Activated naive CD8-positive, alpha-beta T cell treated with anti-CD3 and anti-CD28 coated beads, Interleukin-2, amount 50 U/mL, for 16 hours (primary cell): Measurements from ENCODE around the gene PACRG.

Source experiments
- DNase-seq: peaks from one replicate; pipeline ENCODE4 v3.0.0-alpha.2; 2020; ENCODE audit warnings: low read depth, low spot score

PACRG gene

DNA sequence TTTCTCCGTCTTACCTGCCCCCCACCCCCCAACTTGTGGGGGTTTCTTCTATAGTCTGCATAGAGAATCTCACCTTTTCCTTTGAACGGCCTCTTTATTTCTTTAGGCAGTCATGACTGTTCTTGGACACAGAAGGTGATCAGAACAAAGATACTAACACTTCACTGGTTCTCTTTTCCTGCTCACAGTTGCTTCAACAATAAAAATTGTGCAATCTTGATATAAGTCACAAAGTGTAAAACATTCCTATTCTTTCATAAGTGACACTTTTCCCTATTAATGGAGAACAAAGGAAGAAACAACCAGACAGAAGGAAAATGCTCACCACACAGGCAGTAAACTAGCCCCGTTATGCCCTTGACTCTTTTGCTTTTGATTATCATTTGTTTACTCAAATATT, 448.3 kb downstream of the PACRG start:
- DNase-seq, result no peak

- no peak for DNase-seq
These were observed 449.2 kb downstream of the PACRG start for GRCh38 chr6:163177007-163177406.

GRCh38 chr6:163177892-163178420, 450.2 kb downstream of the PACRG start:
- DNase-seq, result no peak

GRCh38 chr6:163179061-163179460, 451.3 kb downstream of the PACRG start:
- no peak for DNase-seq

DNA sequence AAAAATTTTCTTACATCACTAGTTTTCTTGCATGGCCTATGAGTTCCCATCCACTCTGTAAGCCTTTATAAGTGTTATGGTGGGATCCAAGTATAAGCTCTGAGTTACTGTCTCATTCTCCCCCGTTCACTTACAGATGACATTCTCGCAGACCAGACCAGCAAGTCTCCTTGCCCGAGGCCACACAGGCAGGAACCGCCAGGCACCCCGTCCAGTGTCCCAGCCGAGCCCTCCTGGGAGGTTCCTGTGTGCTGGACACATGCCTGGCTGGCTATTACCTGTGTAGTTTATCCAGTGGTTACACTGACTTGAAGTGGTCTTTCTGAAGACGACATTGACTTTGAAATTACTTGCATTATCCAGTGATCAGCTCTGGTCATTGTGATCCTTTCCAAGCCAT, 451.9 kb downstream of the PACRG start:
- DNase-seq, result no peak

DNA sequence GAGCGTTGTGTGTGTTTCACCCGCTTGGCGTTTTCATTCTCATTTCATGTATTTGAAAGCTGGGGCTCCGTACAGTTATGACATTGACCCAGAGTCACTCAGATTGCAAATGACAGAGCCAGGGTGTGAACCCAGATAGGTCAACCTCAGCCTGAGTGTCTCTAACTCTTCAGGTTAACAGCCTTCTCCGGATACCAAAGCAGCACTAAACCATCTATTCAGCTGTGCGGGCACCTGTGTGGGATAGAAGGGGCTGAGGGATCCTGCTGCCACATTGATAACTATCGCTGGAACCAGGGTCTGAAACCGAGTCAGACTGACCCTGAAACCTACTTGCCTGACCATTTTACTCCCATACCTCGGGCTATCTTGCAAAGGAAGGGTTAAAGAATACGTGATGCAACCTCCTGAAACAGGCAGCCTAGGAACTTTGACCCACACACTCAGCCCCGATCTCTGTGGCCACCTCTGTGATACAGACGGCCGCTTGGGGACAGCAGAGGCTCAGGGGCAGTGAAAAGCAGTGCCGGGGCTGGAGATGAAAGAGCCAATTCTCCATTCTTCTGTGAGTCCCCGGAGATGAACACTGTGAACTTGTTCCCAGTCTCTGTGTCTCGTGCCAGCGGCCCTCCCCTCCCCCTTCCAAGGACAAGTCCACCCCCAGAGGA, 453.2 kb downstream of the PACRG start:
- DNase-seq, result no peak

GRCh38 chr6:163181666-163182180, 453.9 kb downstream of the PACRG start:
- no peak for DNase-seq

- DNase-seq, result no peak
These were observed 454.9 kb downstream of the PACRG start for GRCh38 chr6:163182696-163183095.

DNA sequence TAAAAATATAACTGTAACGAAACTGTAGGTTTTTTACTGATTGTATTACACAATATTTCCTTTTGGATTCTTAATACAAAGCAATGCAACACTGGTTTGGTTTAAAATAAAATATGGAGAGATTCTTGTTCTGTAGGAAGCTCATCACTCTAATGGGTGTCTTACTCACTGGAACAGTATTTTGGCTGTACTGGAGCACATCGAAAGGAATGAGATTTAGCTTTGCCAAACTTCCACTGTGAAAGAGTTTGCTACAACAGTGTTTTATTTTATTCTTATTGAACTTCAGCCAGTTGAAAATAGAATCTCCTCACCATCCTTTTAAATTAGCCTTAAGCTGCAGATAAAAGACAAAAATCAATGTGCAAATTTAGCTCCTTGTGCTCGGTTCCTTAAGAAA, 456.0 kb downstream of the PACRG start:
- DNase-seq, result no peak

GRCh38 chr6:163185744-163186143, 458.0 kb downstream of the PACRG start:
- no peak for DNase-seq

DNA sequence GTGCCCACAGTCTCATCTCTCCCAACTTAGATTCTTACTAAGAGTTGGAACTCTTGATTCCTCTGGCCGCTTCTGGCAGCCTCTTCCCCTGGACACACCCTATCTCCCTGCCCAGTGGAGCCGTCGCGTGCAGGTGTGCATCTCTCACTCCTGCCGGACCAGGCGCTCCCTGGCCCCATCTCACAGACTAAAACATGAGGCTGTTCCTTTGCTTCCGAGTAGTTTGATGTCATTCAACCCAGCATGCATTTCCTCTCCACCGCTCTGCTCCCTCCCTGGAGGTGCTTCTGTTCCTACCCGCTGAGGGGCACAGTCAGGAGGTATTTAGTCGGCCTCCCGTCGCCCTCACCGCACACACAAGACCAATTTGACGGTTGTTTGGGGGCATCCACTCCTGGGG, 458.8 kb downstream of the PACRG start:
- no peak for DNase-seq

- no peak for DNase-seq
These were observed 459.4 kb downstream of the PACRG start for GRCh38 chr6:163187201-163187600.

DNA sequence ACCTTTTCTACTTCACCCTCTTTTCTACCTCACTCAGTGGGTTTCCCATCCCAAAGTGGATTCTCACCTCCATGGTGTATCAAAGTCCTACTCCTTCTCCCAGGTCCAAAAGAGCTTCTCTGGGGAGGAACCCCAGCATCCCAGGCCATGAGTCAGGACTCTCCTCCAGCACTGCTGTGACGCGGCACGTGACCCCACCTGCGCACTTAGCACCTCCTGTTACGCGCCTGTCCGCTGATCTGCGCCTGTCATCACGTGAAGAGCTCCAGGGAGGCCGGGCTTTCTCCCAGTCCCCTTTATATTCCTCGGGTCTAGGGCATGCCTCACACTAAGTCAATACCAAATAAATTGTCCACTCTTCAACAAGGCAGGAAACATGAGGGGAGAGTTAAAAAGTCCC, 459.8 kb downstream of the PACRG start:
- no peak for DNase-seq

DNA sequence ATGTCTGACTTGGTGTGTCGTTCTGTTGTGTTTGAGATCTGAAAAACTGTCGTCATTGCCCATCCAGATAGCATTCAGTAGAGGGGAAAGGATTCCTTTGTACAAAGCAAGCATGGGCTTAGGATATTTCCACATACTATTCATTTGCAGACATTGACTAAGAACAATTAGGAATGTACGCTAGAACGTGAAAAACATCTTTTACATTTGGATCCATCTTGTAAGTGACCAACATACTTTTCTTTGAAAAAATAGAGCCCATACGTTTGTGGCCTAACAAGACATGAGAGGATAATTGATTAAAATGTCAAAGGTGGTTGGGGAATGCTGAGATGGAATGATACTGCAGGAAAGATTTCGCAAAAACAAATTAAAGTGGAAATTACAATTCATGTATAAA, 461.0 kb downstream of the PACRG start:
- DNase-seq, result no peak

GRCh38 chr6:163189609-163190008, 461.8 kb downstream of the PACRG start:
- DNase-seq, result no peak

- DNase-seq, result no peak
These were observed 463.0 kb downstream of the PACRG start for GRCh38 chr6:163190786-163191185.

- no peak for DNase-seq
These were observed 464.1 kb downstream of the PACRG start for GRCh38 chr6:163191704-163192537.

GRCh38 chr6:163192591-163192990, 464.8 kb downstream of the PACRG start:
- DNase-seq, result no peak

DNA sequence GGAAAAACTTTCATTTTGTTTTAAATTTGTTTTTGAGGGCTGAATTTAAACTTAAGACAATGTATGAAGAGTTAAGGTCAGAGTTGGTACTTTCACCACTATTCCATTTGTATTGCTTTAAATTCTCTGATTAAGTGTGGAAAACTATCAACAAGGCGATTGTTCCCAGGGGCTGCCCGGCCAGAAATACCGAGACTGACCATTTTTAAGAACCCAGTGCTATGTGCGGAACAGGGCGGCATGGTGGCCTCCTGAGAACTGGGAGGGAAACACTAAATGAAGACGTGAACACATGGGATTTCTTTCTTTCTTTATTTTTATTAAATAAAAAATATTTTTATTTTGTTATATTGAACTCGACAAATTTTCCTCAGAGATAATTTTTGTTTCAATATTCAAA, 465.6 kb downstream of the PACRG start:
- DNase-seq, result no peak

GRCh38 chr6:163195721-163196691, 468.2 kb downstream of the PACRG start:
- DNase-seq, result no peak

DNA sequence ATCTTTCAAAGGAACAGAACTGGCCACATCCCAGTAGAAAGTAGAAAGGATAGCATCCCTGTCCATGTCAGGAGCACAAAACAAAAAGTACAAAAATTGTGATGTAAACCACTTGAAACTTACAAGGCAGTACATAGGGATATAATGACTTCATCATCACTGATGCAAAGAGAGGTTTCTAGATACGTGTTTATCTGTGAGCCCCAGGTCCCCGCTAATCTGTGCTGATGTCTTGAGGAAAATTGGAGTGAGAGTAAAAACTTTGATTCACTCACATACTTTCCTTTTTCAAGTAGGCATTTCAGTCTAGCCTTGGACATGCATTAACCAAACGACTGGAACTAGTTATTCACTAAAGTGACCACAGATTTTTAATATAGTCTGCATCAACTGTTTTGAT, 470.1 kb downstream of the PACRG start:
- no peak for DNase-seq

GRCh38 chr6:163198396-163198795, 470.6 kb downstream of the PACRG start:
- no peak for DNase-seq
